K562 (cell line): ENCODE results near the gene GPD2. TPM values are rescaled to one million over a fixed set of nuclear protein-coding genes. Genes with fewer than 3 reads are reported as not detected.

Experiments used
- BMI1 ChIP-seq: fragments of 150-350 bp; IDR thresholded peaks from 2 replicates; pipeline ENCODE4 v1.6.1; 2014; ENCODE audit warnings: low read length
- CHD4 ChIP-seq: fragments of 200-600 bp; sonication (generic); IDR thresholded peaks from 3 replicates; pipeline ENCODE4 v1.6.1; 2012; ENCODE audit warnings: low read depth, mild to moderate bottlenecking, mixed read lengths, low read length, inconsistent platforms; ENCODE audit not compliant: insufficient read depth, insufficient replicate concordance, poor library complexity, severe bottlenecking
- CUX1 ChIP-seq: fragments of 200-800 bp; sonication (Bioruptor generic); IDR thresholded peaks from 2 replicates; pipeline ENCODE4 v1.6.1; 2016; ENCODE audit warnings: missing genetic modification characterization, missing compliant biosample characterization
- ESRRA ChIP-seq: fragments of 450-650 bp; IDR thresholded peaks from 2 replicates; pipeline ENCODE4 v1.6.1; 2014; ENCODE audit warnings: low read depth, mild to moderate bottlenecking, moderate library complexity, borderline replicate concordance
- ETV6 ChIP-seq, 3 experiments: fragments of 150-350 bp in 1 of 3; sonication (generic) in 1 of 3; formaldehyde crosslinking in 1 of 3; IDR thresholded peaks; 2 replicates each; pipeline versions ENCODE4 v1.6.1 to v1.8.0; 2014 to 2022; ENCODE audit warnings: borderline replicate concordance in 2 of 3, low read depth in 2 of 3, antibody characterized with exemption in 1 of 3, low read length in 1 of 3, mild to moderate bottlenecking in 1 of 3, missing genetic modification reagents in 1 of 3
- JUND ChIP-seq, 2 experiments: IDR thresholded peaks; 2 replicates in 1 of 2; 3 replicates in 1 of 2; pipeline ENCODE4 v1.6.1; 2011; ENCODE audit warnings: borderline replicate concordance in 2 of 2, low read depth in 2 of 2, low read length in 2 of 2, improper control_type of control experiment in 1 of 2, missing biosample characterization in 1 of 2, missing genetic modification characterization in 1 of 2, missing genetic modification reagents in 1 of 2
- LEF1 ChIP-seq: fragments of 450-650 bp; IDR thresholded peaks from 2 replicates; pipeline ENCODE4 v1.6.1; 2016; ENCODE audit warnings: mild to moderate bottlenecking
- NFYB ChIP-seq: IDR thresholded peaks from 2 replicates; pipeline ENCODE4 v1.6.1; 2011; ENCODE audit warnings: mild to moderate bottlenecking, moderate library complexity; ENCODE audit not compliant: insufficient read length; ENCODE audit errors: extremely low read depth
- PTBP1 ChIP-seq: fragments of 200-400 bp; formaldehyde crosslinking; IDR thresholded peaks from 2 replicates; pipeline ENCODE4 v1.6.1; 2017; ENCODE audit warnings: low read depth, low read length
- SIN3A ChIP-seq, 2 experiments: fragments of 150-350 bp in 1 of 2; IDR thresholded peaks; 2 replicates each; pipeline ENCODE4 v1.6.1; 2011 to 2016; ENCODE audit warnings: borderline replicate concordance in 2 of 2, low read depth in 2 of 2, low read length in 2 of 2, mild to moderate bottlenecking in 2 of 2, moderate library complexity in 2 of 2; ENCODE audit not compliant: control insufficient read depth in 1 of 2
- ZBTB11 ChIP-seq, 3 experiments: fragments of 200-800 bp in 1 of 3; fragments of 250-450 bp in 1 of 3; fragments of 450-650 bp in 1 of 3; sonication (Bioruptor Pico) in 1 of 3; sonication (Bioruptor generic) in 1 of 3; formaldehyde crosslinking in 1 of 3; IDR thresholded peaks; 2 replicates each; pipeline versions ENCODE4 v1.6.1 to v1.8.0; 2016 to 2022; ENCODE audit warnings: mild to moderate bottlenecking in 2 of 3, missing genetic modification characterization in 2 of 3, missing compliant biosample characterization in 1 of 3, moderate library complexity in 1 of 3
- ZBTB9 ChIP-seq: fragments of 450-650 bp; formaldehyde crosslinking; IDR thresholded peaks from 2 replicates; pipeline ENCODE4 v1.4.0; 2020; ENCODE audit warnings: mild to moderate bottlenecking, moderate library complexity
- polyA plus RNA-seq, 8 experiments: library from polyadenylated mRNA; depleted of rRNA in 4 of 8; stranded (reverse) in 5 of 8; unstranded in 3 of 8; fragments of >200 nt; fragmentation: Nextera tagmentation in 2 of 8; fragmentation: Illumina TruSeq in 1 of 8; extraction: Ambion mirVana in 2 of 8; extraction: Trizol in 1 of 8; gene quantifications; 2 replicates each; pipeline versions ENCODE4 v1.2.1 to v1.2.3, GENCODE V29; 2011 to 2014; ENCODE audit warnings: inconsistent platforms in 1 of 8, missing spikeins in 1 of 8
- total RNA-seq, 7 experiments: library from RNA; depleted of rRNA in 6 of 7; stranded (reverse); fragments of >200 nt in 6 of 7; fragmentation: Illumina TruSeq in 2 of 7; extraction: Trizol in 2 of 7; gene quantifications; 2 replicates each; pipeline versions ENCODE4 v1.2.1 to v1.2.3, GENCODE V29; 2011 to 2021; ENCODE audit warnings: low replicate concordance in 1 of 7

Gene GPD2
- total and polyA plus RNA-seq, 9 of the 15 experiments (the other 6 are each of a cell fraction or from before 2014, with no cell fraction given) = 5.2 to 39.2 (median 19.0) TPM

- TF ChIP-seq CUX1 (CRISPR knock-in tag) (no peak), ZBTB11 (CRISPR knock-in tag; IDR thresholded peaks at IDR 0.05) (no peak), LEF1 (no peak), ZBTB9 (CRISPR knock-in tag) (no peak), BMI1 (no peak), ESRRA (no peak), SIN3A (IDR thresholded peaks at IDR 0.05; ENCODE audit: borderline replicate concordance in 2 of 2, control insufficient read depth in 1 of 2, low read depth in 2 of 2, low read length in 2 of 2) (no peak), NFYB (no peak), JUND (IDR thresholded peaks at IDR 0.05; ENCODE audit: borderline replicate concordance, low read depth, low read length) (no peak), JUND (tag; IDR thresholded peaks at IDR 0.05; ENCODE audit: borderline replicate concordance, low read depth, low read length) (no peak), PTBP1 (no peak), CHD4 (no peak), ETV6 (IDR thresholded peaks at IDR 0.05; ENCODE audit: borderline replicate concordance in 1 of 2, low read depth in 2 of 2, low read length in 1 of 2) (no peak), ETV6 (CRISPR knock-in tag; IDR thresholded peaks at IDR 0.05; ENCODE audit: borderline replicate concordance) (no peak)
- TF ChIP-seq, all 486 proteins: peak for 12
Measured at GRCh38 chr2:156430236-156430979, 5.8 kb upstream of the GPD2 start (continued).
